Measurements from ENCODE around the gene HSD11B2. TPM values are rescaled to one million over a fixed set of nuclear protein-coding genes. Genes with fewer than 3 reads are reported as not detected.

Gene HSD11B2
- total and polyA plus RNA-seq, 3 experiments from 2014 or later: 1.1 to 1.5 TPM; not detected in 1

DNA sequence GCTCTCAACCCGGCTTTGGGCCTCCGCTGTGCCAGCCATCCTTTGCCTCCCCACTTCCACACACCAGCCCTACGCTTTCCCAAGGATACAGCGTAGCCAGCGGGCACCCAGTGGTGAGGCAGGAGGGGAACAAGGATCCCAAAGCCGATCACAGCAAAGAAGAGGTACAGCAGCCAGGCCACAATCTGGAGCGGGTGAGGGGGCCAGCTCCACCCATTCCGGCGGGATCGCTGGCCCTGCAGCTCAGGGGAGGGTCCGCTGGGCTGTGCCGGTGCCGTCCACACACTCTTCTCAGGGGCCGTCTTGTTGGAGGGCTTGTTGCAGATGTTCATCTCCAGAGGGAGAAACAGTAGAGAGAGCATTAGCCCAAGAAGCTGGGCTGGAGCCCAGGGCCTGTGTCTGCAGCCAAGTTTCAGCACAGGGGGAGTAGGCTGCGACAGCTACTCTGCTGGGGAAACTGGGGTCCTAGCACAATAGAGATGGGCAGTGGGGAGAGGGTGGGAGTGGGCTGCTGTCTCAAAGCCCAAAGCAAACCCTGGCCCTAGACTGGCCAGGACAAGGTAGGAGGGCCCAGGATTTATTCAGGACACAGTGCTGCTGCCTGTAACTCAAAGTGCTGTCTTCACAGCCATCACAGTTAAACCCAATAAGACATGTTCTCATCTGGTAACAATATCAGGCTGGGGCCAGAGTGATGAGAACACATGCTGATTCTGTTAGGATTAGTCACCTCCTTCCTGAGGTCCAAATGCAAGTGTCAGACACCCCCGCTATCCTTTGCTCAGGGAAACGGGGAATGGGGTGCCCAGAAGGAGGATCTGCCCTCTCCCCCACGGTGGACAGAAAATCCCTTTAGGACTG lies 24.6 kb upstream of the HSD11B2 start:
- H3K27ac ChIP-seq (ENCODE audit: low read depth, low read length): no peak overlapping the region
- Mint-ChIP-seq H3K27me3 (peaks cover 14 to 22% of the 10 kb centered on the region in 2 donors), H3K4me1 (no peaks in the 10 kb centered on the region), H3K36me3 (no peaks in the 10 kb centered on the region), H3K9me3 (no peaks in the 10 kb centered on the region), H3K27ac (peak overlapping the region in 1 of 8 donors; percentile 76), H3K4me3 (no peak overlapping the region)
- H3K4me3 ChIP-seq (ENCODE audit: low read length): no peak overlapping the region
- POLR2A ChIA-PET: no interaction called here
- no peaks in the 10 kb centered on the region for H3K9me3 ChIP-seq (ENCODE audit: low read length)
- CTCF ChIA-PET: no interaction called here
- no peaks in the 10 kb centered on the region for H3K4me1 ChIP-seq (ENCODE audit: insufficient read depth, low read length)
- H3K36me3 ChIP-seq (ENCODE audit: insufficient read depth, low read length): no peaks in the 10 kb centered on the region
- DNase-seq: no peak
- H3K27me3 ChIP-seq (ENCODE audit: insufficient read depth, low read length, poor library complexity, severe bottlenecking): no peaks in the 10 kb centered on the region

DNA sequence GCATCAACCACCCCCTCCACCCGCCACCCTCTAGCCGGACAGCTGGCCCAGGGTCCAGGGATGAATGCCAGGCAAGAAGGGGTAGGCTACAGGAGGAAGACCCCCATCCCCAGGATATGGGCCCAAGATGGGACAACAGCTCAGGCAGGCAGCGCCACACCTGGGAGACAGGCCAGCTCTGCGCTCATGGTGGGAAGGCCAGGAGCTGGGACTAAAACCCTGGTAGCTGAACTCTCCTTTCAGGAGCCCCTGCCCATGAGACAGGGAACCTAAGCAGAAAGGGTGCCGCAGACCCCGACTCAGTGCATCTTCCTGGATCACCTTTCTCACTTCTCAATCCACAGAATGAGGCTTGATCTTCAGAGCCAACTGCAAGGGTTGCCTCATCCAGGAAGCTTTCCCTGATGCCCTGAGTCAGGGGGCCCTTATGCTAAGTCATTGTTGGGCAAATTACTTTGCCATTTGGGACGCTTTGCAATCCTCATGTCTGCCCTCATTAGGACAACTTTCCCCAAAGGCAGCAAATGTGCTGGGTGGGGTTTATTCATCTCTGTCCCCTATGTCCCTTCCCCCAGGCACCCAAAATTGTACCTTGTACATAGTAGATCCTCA lies 23.6 kb upstream of the HSD11B2 start:
- CTCF ChIA-PET: interaction anchor here (1.4 kb wide), 2 partner anchors 13 to 21 kb away, joined by 3 read pairs; no protein-coding TSS in a partner anchor
- peaks cover 12 to 17% of the 10 kb centered on the region in 2 donors for H3K27me3 Mint-ChIP-seq

DNA sequence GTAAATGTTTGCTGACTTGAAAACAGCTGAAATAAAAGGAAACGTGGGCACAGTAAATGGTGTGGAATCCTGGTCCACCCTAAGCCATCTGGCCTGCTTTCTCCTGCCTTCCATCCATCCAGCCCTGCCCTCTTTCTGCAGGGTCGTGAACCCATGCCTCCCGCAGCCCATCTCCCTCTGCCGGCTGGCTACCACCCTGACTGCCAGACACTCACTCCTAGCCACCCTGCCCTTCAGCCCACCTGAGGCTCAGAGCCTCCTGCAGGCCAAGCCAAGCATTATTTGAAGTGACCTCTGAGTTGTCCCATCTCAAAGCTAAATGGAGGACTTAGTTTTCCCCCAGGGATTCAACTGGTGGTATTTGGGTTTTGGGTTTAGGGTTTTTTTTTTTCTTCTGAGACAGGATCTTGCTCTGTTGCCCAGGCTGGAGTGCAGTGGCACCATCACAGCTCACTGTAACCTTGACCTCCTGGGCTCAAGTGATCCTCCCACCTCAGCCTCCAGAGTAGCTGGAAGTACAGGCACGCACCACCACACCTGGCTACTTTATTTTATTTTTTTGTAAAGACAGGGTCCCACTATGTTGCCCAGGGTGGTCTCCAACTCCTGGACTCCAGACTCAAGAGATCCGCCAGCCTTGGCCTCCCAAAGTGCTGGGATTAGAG lies 23.0 kb upstream of the HSD11B2 start:
- Mint-ChIP-seq H3K36me3 (no peaks in the 10 kb centered on the region), H3K27ac (peak overlapping the region in 1 of 8 donors; percentile 1), H3K4me3 (no peak overlapping the region), H3K4me1 (no peaks in the 10 kb centered on the region), H3K9me3 (no peaks in the 10 kb centered on the region), H3K27me3 (peaks cover 10 to 18% of the 10 kb centered on the region in 2 donors)
- H3K4me1 ChIP-seq (ENCODE audit: insufficient read depth, low read length): no peaks in the 10 kb centered on the region
- H3K4me3 ChIP-seq (ENCODE audit: low read length): no peak overlapping the region
- no peak overlapping the region for H3K27ac ChIP-seq (ENCODE audit: low read depth, low read length)
- ChIA-PET CTCF (interaction anchor here (1.3 to 1.4 kb wide), 3 partner anchors 8 to 20 kb away, joined by 3 to 4 read pairs (median 3); no protein-coding TSS in a partner anchor), POLR2A (no interaction called here)
- no peaks in the 10 kb centered on the region for H3K9me3 ChIP-seq (ENCODE audit: low read length)
- H3K27me3 ChIP-seq (ENCODE audit: insufficient read depth, low read length, poor library complexity, severe bottlenecking): no peaks in the 10 kb centered on the region
- no peak for DNase-seq
- no peaks in the 10 kb centered on the region for H3K36me3 ChIP-seq (ENCODE audit: insufficient read depth, low read length)

More for the DNA sequence above, 23.6 kb upstream of the HSD11B2 start:
- no peaks in the 10 kb centered on the region for H3K36me3 ChIP-seq (ENCODE audit: insufficient read depth, low read length)
- no peaks in the 10 kb centered on the region for H3K4me1 Mint-ChIP-seq
- no peaks in the 10 kb centered on the region for H3K36me3 Mint-ChIP-seq
- H3K9me3 ChIP-seq (ENCODE audit: low read length): no peaks in the 10 kb centered on the region
- H3K27ac ChIP-seq (ENCODE audit: low read depth, low read length): no peak overlapping the region
- no peak overlapping the region for H3K27ac Mint-ChIP-seq
- POLR2A ChIA-PET: no interaction called here
- H3K27me3 ChIP-seq (ENCODE audit: insufficient read depth, low read length, poor library complexity, severe bottlenecking): no peaks in the 10 kb centered on the region
- no peaks in the 10 kb centered on the region for H3K4me1 ChIP-seq (ENCODE audit: insufficient read depth, low read length)
- no peaks in the 10 kb centered on the region for H3K9me3 Mint-ChIP-seq
- no peak for DNase-seq
- H3K4me3 ChIP-seq (ENCODE audit: low read length): no peak overlapping the region
- H3K4me3 Mint-ChIP-seq: no peak overlapping the region

DNA sequence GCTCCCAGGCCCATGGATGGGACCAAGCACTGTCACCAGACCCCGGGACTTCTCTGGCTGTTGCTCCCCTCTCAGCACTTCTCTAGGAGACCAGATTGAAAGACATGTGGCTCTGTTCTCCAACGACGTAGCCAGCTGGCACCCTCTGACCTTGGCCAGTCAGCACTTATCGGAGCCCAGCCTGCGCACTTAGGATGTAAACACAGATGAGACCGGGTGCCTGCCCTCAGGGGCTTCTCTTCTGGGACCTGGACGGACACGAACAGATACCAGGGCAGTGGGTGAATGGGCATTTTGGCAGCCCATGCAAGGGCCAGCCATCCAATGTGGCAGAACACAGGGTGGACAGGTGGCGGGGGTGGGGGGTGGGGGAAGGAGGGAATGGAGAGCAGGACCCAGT lies 21.3 kb upstream of the HSD11B2 start:
- H3K4me1 Mint-ChIP-seq: peaks cover 0 to 8% (median 5%) of the 10 kb centered on the region in 3 donors
- no peak overlapping the region for H3K4me3 ChIP-seq (ENCODE audit: low read length)
- DNase-seq: no peak
- H3K4me1 ChIP-seq (ENCODE audit: insufficient read depth, low read length): no peaks in the 10 kb centered on the region
- H3K27ac ChIP-seq (ENCODE audit: low read depth, low read length): no peak overlapping the region
- ChIA-PET CTCF (no interaction called here), POLR2A (no interaction called here)
- no peaks in the 10 kb centered on the region for H3K36me3 Mint-ChIP-seq
- no peaks in the 10 kb centered on the region for H3K27me3 ChIP-seq (ENCODE audit: insufficient read depth, low read length, poor library complexity, severe bottlenecking)
- no peaks in the 10 kb centered on the region for H3K9me3 ChIP-seq (ENCODE audit: low read length)
- H3K36me3 ChIP-seq (ENCODE audit: insufficient read depth, low read length): no peaks in the 10 kb centered on the region
- H3K27me3 Mint-ChIP-seq: peaks cover 15 to 21% of the 10 kb centered on the region in 2 donors
- no peak overlapping the region for H3K4me3 Mint-ChIP-seq
- H3K9me3 Mint-ChIP-seq: no peaks in the 10 kb centered on the region
- H3K27ac Mint-ChIP-seq: no peak overlapping the region

DNA sequence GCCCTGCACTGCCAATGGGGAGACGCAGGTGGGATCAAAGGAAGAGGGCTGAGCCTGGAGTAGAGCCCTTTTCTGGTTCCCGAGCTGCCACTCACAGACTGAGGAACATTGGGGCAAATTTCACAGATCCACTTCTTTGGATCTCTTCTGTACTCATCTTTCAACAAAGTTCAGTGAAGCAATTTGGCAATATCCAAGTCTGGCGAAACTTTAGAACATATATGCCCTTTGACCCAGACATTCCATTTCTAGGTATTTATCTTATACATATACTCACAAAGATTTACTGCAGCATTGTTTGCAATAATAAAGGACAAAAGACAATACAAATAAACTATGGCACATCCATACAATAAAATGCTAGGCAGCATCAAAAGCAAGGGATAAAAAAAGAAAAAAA lies 19.6 kb upstream of the HSD11B2 start:
- no peaks in the 10 kb centered on the region for H3K27me3 ChIP-seq (ENCODE audit: insufficient read depth, low read length, poor library complexity, severe bottlenecking)
- H3K4me1 ChIP-seq (ENCODE audit: insufficient read depth, low read length): peaks cover 4% of the 10 kb centered on the region
- no peak overlapping the region for H3K4me3 ChIP-seq (ENCODE audit: low read length)
- H3K36me3 ChIP-seq (ENCODE audit: insufficient read depth, low read length): no peaks in the 10 kb centered on the region
- Mint-ChIP-seq H3K4me1 (peaks cover 2 to 13% (median 12%) of the 10 kb centered on the region in 3 donors), H3K9me3 (no peaks in the 10 kb centered on the region), H3K4me3 (no peak overlapping the region), H3K36me3 (no peaks in the 10 kb centered on the region), H3K27ac (no peak overlapping the region), H3K27me3 (peaks cover 16 to 27% of the 10 kb centered on the region in 2 donors)
- H3K9me3 ChIP-seq (ENCODE audit: low read length): no peaks in the 10 kb centered on the region
- DNase-seq: no peak
- ChIA-PET POLR2A (no interaction called here), CTCF (no interaction called here)
- no peak overlapping the region for H3K27ac ChIP-seq (ENCODE audit: low read depth, low read length)

DNA sequence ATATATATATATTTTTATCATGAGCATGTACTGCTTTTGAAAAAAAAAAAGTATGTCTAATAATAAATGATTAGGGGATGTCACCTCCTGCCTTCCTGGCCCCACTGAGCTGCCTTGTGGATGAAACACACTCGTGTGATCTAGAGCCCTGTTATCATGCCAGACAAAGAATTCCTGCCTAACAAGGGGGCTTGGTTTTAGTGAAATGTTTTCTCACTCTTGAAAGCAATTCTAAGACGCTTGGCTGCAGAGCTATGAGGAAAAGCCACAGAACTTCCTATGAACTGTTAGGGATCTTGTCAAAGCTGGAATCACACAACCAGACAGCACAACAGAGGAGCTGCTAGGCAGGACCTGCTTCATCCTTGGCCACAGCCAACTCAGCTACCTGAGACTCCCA lies 18.6 kb upstream of the HSD11B2 start:
- DNase-seq: no peak
- ChIA-PET CTCF (interaction anchor here (0.9 kb wide), 1 partner anchor 13 kb away, joined by 3 read pairs; no protein-coding TSS in a partner anchor), POLR2A (interaction anchor here (0.7 kb wide), 1 partner anchor 532 kb away, joined by 3 read pairs; no protein-coding TSS in a partner anchor)
- H3K27me3 ChIP-seq (ENCODE audit: insufficient read depth, low read length, poor library complexity, severe bottlenecking): peaks cover 6% of the 10 kb centered on the region
- H3K4me3 ChIP-seq (ENCODE audit: low read length): no peak overlapping the region
- H3K4me1 ChIP-seq (ENCODE audit: insufficient read depth, low read length): peaks cover 8% of the 10 kb centered on the region
- H3K36me3 ChIP-seq (ENCODE audit: insufficient read depth, low read length): no peaks in the 10 kb centered on the region
- H3K9me3 ChIP-seq (ENCODE audit: low read length): no peaks in the 10 kb centered on the region
- Mint-ChIP-seq H3K4me3 (no peak overlapping the region), H3K9me3 (no peaks in the 10 kb centered on the region), H3K27ac (no peak overlapping the region), H3K27me3 (peaks cover 24 to 37% of the 10 kb centered on the region in 2 donors), H3K4me1 (peaks cover 6 to 20% (median 18%) of the 10 kb centered on the region in 3 donors), H3K36me3 (no peaks in the 10 kb centered on the region)
- no peak overlapping the region for H3K27ac ChIP-seq (ENCODE audit: low read depth, low read length)

DNA sequence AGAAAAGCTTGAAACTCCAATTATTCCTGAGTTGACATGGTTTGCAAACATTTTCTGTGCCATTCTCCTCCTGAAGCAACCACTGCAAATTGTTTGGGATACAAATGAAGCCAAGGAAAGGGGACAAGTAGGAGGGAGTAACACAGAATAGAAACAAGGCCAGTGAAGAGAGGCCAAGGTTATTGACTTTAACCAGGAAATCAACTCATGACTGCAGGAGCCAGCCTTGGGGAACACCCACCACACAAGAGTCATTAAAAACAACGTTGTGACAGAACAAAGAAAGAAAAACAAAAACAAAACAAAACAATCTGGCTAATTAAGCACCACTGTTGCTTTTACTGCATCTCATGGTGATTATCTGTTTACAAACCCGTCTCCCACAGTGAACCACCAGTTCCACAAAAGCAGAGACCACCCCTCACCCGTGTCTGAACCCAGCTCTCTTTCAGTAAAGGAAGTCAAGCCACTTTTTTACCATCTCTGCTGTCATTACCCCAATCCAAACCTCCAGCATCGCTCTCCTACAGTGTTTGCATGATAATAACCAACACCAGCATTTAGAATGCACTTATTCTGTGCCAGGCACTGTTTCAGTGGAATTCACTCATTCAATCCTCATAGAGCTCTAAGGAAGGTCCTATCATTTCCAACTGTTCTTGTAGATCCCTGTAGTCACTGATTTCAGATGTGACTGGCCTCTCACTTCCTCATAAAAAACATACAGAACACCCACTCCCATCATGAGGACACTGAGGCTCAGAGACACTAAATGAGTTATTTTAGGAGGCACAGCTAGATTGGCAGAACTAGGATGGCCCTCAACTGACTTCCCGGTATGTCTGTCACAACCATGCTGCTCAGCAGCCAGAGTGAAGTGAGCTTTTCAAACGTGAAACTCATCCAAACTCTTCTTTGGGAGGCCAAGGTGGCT lies 16.7 kb upstream of the HSD11B2 start:
- Histone ChIP-seq H3K36me3 (ENCODE audit: insufficient read depth, low read length) (no peaks in the 10 kb centered on the region), H3K27ac (ENCODE audit: low read depth, low read length) (no peak overlapping the region), H3K27me3 (ENCODE audit: insufficient read depth, low read length, poor library complexity, severe bottlenecking) (peaks cover 6% of the 10 kb centered on the region), H3K9me3 (ENCODE audit: low read length) (no peaks in the 10 kb centered on the region), H3K4me3 (ENCODE audit: low read length) (no peak overlapping the region), H3K4me1 (ENCODE audit: insufficient read depth, low read length) (peaks cover 8% of the 10 kb centered on the region)
- Mint-ChIP-seq H3K27ac (peak overlapping the region in 3 of 8 donors; percentile 4 to 61 (median 28)), H3K4me1 (peaks cover 6 to 22% (median 18%) of the 10 kb centered on the region in 3 donors), H3K36me3 (no peaks in the 10 kb centered on the region), H3K9me3 (no peaks in the 10 kb centered on the region), H3K4me3 (peak overlapping the region; percentile 3 to 49 (median 24)), H3K27me3 (peaks cover 27 to 47% of the 10 kb centered on the region in 2 donors)
- CTCF ChIA-PET: interaction anchor here (0.7 to 1.6 kb wide), 2 partner anchors 10 to 170 kb away, joined by 3 read pairs; no protein-coding TSS in a partner anchor
- DNase-seq: no peak
- POLR2A ChIA-PET: no interaction called here
